ENCODE results near the gene AHCYL2.
"Not testable (repeated sequence)": the region's sequence is repeated elsewhere in the genome, so short reads cannot be mapped to it uniquely, and the experiment has no call there.

GRCh38 chr7:129353104-129353503, 128.3 kb downstream of the AHCYL2 start:
- TF ChIP-seq CTCF, POLR2A (IDR thresholded peaks at IDR 0.05): not testable (repeated sequence)
